ENCODE results near the gene SPEM3. TPM values are rescaled to one million over a fixed set of nuclear protein-coding genes. Genes with fewer than 3 reads are reported as not detected.

The SPEM3 gene
- total and polyA plus RNA-seq, 2 of the 13 experiments (the other 11 are each of a cell fraction or from before 2014, with no cell fraction given): not detected

GRCh38 chr17:7441266-7441665, 12.6 kb downstream of the SPEM3 start (continued):
- TF ChIP-seq CENPBD1 (CRISPR knock-in tag; IDR thresholded peaks at IDR 0.05; ENCODE audit: borderline replicate concordance, low read depth) (no peak), NR3C1 (CRISPR knock-in tag; IDR thresholded peaks at IDR 0.05) (no peak), KLF9 (CRISPR knock-in tag; IDR thresholded peaks at IDR 0.05; ENCODE audit: low read depth) (no peak), POLR2AphosphoS2 (IDR thresholded peaks at IDR 0.05; ENCODE audit: low read depth, low read length) (no peak), ZNF329 (CRISPR knock-in tag; IDR thresholded peaks at IDR 0.05; ENCODE audit: low read depth) (no peak), ZNF687 (CRISPR knock-in tag; IDR thresholded peaks at IDR 0.05) (no peak), SIN3B (IDR thresholded peaks at IDR 0.05; ENCODE audit: low read length) (no peak), ZBTB34 (CRISPR knock-in tag; IDR thresholded peaks at IDR 0.05) (no peak), PBX3 (CRISPR knock-in tag; IDR thresholded peaks at IDR 0.05; ENCODE audit: borderline replicate concordance) (no peak), THRA (CRISPR knock-in tag; IDR thresholded peaks at IDR 0.05; ENCODE audit: borderline replicate concordance) (no peak), IRF9 (CRISPR knock-in tag; IDR thresholded peaks at IDR 0.05; ENCODE audit: borderline replicate concordance) (no peak), ZNF121 (CRISPR knock-in tag; IDR thresholded peaks at IDR 0.05) (no peak)

All from HepG2 (cell line).